A549 treated with CORT108297 at 1 μM for 4 hours (cell line): ENCODE data around the gene PCDH12. TPM values are rescaled to one million over a fixed set of nuclear protein-coding genes. Genes with fewer than 3 reads are reported as not detected.

Source experiments
- total RNA-seq: library from RNA; stranded (reverse); fragments of 200-300 nt; extraction: Qiagen RNA extraction; gene quantifications from 5 replicates; pipeline ENCODE4 v1.2.3, GENCODE V29; 2022

Gene PCDH12
- total RNA-seq = 0.01 to 0.09 TPM (median 0.02 TPM) in 3 of 5 replicates, not detected in the others

DNA sequence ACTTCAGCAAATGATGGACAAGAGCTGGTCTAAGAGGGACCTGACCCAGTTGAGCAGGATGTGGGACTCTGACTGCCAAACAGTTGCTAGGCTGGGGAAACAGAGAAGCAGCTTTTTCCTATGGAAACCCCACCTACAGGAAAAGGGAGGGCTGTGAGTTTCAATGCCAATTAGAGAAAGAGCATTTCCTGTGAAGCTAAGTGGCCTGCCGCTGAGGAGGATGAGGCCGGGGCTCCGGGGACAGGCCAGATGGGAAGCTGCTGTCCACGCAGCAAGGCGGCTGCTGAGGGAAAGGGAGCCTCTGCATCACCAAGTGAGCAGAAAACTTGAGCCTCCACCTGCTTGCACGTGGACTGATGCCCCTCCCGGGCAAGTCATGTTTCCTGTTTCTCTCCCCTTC lies at the start of gene PCDH12:
Gene PCDH12 (minus strand): TSS at position 90 of the 400 bp plus-strand sequence. CDS start 351 bp downstream, outside the sequence.

DNA sequence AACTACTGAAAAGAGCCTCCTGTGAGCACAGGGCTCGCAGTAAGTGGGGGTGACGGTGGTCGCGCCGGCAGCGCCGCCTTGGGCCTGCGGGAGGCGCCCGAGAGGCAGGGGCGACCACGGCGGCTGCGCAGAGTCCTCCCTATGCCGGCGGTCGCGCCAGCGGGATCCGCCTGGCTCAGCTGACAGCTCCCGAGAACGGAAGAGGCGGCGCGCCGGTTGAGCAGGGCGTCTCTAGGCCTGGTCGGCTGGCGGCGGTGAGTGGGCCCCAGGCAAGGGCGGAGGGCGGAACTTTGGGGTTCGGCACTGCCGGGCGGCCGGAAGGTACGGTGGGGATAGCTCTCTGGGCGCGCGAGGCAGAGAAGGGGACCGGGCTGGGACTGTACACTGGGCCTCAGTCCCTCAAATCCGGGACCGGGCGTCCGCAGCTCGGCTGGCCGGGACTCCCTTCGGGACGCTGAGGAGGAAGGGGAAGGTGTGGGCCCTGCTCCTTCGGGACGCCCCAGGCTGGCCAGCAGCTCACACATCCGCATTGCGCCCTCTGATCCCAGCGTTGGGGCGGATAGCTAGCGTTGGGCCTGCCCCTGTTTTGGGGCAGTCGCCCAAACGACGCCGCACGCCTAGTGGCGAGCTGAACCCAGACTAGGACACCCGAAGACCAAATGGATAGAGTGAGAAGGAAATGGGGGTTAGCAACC lies 11.1 kb upstream of the PCDH12 start, which contains the start of gene RNF14:
Gene RNF14 (plus strand): TSS at position 192 of the 695 bp plus-strand sequence. CDS start 4,484 bp downstream, outside the sequence.

DNA sequence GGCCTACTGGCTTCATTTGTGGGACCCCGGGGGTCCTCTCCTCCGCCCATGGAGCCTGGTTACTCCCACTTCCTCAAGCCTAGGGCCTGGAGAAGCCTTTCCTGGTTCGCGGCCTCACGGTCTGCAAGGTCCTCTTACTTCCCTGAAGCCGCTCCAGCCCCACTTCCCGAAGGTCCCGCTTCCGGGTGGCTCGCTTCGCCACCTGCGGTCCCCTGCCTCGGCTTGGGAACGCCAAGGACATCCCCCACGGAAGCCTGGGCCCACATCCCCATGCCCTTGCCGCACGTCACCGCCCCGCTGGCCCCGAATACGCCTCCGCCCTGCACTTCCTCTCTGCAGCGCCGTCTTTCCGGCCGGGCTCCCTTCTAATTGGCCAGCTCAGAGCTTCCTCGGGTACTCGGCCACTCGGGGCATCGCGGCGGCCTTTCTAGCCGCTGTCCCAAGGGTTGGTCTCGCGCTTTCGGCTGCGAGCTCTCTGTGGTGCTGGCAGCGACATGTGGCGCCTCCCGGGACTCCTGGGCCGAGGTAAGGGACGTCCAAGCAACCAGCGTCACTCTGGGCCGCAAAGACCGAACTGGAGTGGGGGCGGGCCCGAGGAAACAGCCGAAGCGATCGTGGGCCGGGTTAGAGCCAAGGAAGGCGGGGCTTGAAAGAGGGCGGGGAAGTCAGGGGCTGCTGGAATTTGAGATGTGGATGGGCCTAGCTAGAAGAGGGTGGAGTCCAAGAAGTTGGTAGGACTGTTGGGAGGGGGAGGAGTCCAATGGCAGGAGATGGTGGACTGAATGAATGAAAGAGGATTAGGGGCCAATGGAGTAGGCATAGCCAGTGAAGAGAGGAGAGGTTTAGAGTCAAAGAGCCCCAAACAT lies 34.3 kb downstream of the PCDH12 start, which contains the start of gene DELE1:
Gene DELE1 (plus strand): TSS at position 424 of the 866 bp plus-strand sequence. CDS start 71 bp downstream, at position 495.

Other genes with a start within 250 kb of the PCDH12 start
- 1.7 to 3.3 TPM (median 2.4 TPM) in 5 replicates for gene PCDH1, start 79.8 kb downstream of the PCDH12 start, total RNA-seq
- gene DELE1, start 34.3 kb downstream of the PCDH12 start, total RNA-seq = 42.3 to 64.0 TPM (median 57.0 TPM) in 5 replicates
- 43.4 to 60.2 TPM (median 51.8 TPM) in 5 replicates for gene RNF14, start 10.9 kb upstream of the PCDH12 start, total RNA-seq
- gene GNPDA1, start 54.8 kb upstream of the PCDH12 start, total RNA-seq = 63.9 to 86.4 TPM (median 67.7 TPM) in 5 replicates
- 47.1 to 53.8 TPM (median 51.2 TPM) in 5 replicates for gene NDFIP1, start 150.6 kb upstream of the PCDH12 start, total RNA-seq